Lower leg skin (tissue), 4 donors: ENCODE measurements around the gene STK25. TPM values are rescaled to one million over a fixed set of nuclear protein-coding genes. Genes with fewer than 3 reads are reported as not detected.

Source experiments
- DNase-seq, 2 donors: peaks; one replicate each; pipeline ENCODE4 v3.0.0-alpha.2; 2019; ENCODE audit warnings: low spot score in 2 of 2
- H3K4me3 ChIP-seq: fragments of 200-600 bp; sonication (generic); 2 replicates; pipeline ENCODE4 v1.5.1; 2017; ENCODE audit warnings: mild to moderate bottlenecking, low read depth; ENCODE audit not compliant: poor library complexity, severe bottlenecking
- POLR2A ChIP-seq, 2 donors: fragments of 450-650 bp; IDR thresholded peaks; one replicate each; pipeline ENCODE4 v1.6.1; 2016 to 2017; ENCODE audit warnings: antibody characterized with exemption in 2 of 2, mild to moderate bottlenecking in 1 of 2, moderate library complexity in 1 of 2
- WGBS, 2 donors: methylation state at CpG; one replicate each; pipeline ENCODE4 v1.1.5; 2018; 5-methylcytosine and 5-hydroxymethylcytosine counted together
- intact Hi-C: fragments of 100-400 bp; cut with DNase I; formaldehyde crosslinking; loops from one replicate; pipeline ENCODE4 v1.15.0; 2023; ENCODE audit warnings: low total_unique reads
- total RNA-seq, 4 donors: library from RNA; depleted of rRNA; stranded (reverse); fragments of >200 nt; gene quantifications; one replicate each; pipeline ENCODE4 v1.1.0, GENCODE V29; 2016
- TF ChIP-seq, protein P1 (sequence below), 3 donors: fragments of 450-650 bp; IDR thresholded peaks; one replicate each; pipeline ENCODE4 v1.5.1; 2016; ENCODE audit warnings: antibody characterized with exemption in 3 of 3, mild to moderate bottlenecking in 3 of 3, moderate library complexity in 2 of 3

STK25 gene
- total RNA-seq, 4 donors from 2014 or later, result 137 to 315 (median 188) TPM

DNA sequence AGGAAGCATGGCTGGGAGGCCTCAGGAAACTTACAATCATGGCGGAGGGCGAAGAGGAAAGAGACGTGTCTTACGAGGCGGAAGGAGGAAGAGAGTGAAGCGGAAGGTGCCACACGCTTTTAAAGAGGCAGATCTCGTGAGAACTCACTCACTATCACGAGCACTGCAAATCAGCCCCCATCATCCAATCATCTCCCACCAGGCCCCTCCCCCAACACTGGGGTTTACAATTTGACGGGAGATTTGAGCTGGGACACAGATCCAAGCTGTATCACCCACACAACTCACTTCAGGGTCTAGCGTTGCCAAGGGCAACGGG, 45.1 kb upstream of the STK25 start:
- H3K4me3 ChIP-seq, result no peak overlapping the region
- intact Hi-C loops, result no loop called here
- 90 to 92% methylated on average over 12 of the region's 12 CpGs for WGBS, 2 donors
- no peak for TF ChIP-seq POLR2A (IDR thresholded peaks at IDR 0.05)
- TF ChIP-seq, protein P1, sequence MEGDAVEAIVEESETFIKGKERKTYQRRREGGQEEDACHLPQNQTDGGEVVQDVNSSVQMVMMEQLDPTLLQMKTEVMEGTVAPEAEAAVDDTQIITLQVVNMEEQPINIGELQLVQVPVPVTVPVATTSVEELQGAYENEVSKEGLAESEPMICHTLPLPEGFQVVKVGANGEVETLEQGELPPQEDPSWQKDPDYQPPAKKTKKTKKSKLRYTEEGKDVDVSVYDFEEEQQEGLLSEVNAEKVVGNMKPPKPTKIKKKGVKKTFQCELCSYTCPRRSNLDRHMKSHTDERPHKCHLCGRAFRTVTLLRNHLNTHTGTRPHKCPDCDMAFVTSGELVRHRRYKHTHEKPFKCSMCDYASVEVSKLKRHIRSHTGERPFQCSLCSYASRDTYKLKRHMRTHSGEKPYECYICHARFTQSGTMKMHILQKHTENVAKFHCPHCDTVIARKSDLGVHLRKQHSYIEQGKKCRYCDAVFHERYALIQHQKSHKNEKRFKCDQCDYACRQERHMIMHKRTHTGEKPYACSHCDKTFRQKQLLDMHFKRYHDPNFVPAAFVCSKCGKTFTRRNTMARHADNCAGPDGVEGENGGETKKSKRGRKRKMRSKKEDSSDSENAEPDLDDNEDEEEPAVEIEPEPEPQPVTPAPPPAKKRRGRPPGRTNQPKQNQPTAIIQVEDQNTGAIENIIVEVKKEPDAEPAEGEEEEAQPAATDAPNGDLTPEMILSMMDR (IDR thresholded peaks at IDR 0.05), result no peak
- DNase-seq, result no peak

DNA sequence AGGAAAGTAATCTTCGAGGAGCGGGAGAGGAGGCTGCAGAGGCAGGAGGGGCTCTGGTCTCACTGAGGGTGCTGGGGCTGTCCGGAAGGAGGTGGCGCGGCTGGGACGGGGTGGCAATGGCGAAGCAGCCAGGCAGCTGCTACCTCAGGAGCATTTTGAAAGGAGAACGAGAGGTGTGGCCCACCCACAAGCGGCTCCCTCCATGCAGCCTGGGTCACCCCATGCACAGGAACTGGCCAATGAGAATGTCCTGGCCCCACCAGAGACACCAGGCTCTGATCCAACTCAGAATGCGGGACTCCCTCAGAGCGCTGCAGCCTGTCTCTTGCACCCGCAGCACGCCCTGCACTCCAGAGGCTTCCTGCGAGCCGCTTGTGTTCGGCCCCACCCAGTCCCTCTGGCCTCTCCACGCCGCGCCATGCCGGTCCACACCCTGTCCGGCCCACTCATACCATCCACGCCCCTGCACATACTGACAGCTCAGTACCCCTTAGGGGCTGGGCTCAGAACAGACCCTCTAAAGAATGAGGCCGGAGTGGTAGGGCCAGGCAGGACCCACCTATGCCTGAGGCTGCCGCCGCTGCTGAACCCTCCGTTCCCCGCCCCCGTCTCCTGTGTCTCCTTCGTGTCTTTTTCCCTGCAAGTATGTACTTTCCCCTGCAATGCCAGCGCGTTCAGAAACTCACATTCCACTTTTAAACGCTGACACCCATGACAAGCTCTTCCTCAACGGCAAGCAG, 43.8 kb upstream of the STK25 start:
- H3K4me3 ChIP-seq, result no peak overlapping the region
- 34 to 47% methylated on average over 33 of the region's 33 CpGs for WGBS, 2 donors
- TF ChIP-seq, protein P1 (IDR thresholded peaks at IDR 0.05), result no peak
- no peak for TF ChIP-seq POLR2A (IDR thresholded peaks at IDR 0.05)
- intact Hi-C loops, result no loop called here
- no peak for DNase-seq

GRCh38 chr2:241551599-241551997, 43.2 kb upstream of the STK25 start:
- no peak overlapping the region for H3K4me3 ChIP-seq
- no peak for TF ChIP-seq POLR2A (IDR thresholded peaks at IDR 0.05)
- TF ChIP-seq, protein P1 (IDR thresholded peaks at IDR 0.05), result no peak
- intact Hi-C loops, result no loop called here
- DNase-seq, result no peak
- WGBS, 2 donors, result 48 to 51% methylated on average over 12 of the region's 12 CpGs

DNA sequence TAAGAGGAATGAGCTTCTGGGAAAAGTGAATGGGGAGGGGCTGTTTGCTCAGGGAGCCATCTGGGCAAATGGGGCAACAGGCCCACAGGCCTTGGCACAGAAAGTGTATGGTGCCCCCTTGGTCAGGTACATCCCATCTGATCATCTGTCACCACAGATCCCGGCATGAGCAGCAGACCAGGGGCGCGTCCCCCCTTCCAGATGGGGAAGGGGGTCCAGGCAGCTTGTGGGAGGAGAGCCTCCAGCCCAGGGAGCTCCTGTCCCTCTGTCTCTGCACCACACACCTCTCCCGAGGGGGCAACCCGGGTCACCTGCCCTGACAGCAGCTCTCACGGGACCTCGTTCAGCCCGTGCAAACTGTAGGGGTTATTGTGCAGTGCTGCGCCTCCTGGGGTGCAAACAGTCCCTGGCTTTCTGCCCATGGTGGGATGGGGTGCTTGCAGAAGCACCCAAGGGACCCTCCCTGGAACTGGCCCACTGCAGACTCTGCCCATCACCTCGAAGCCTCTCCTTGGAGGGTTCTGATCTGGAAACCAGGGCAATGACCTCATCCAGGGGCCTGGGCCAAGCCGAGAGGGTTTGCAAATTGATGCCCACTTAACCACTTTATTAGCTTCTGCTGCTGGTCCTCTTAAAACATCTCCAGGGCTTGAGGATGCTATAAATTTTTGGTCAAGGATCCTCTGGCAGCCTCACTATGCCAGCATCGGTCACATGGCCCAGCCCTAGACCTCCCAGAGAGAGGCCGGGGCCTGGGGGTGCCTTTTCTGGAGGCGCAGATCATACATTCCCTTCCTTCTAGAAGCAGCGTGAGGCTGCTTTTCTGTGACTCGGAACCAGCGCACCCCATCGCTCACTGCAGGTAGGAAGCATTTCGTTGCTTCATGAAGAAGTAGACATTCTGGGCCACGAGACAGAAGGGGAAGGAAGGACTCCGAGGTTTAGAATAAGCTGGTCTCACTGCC, 42.5 kb upstream of the STK25 start:
- DNase-seq, result no peak
- no peak overlapping the region for H3K4me3 ChIP-seq
- no peak for TF ChIP-seq POLR2A (IDR thresholded peaks at IDR 0.05)
- TF ChIP-seq, protein P1 (IDR thresholded peaks at IDR 0.05), result no peak
- intact Hi-C loops, result no loop called here
- 74 to 80% methylated on average over 18 to 21 of the region's 21 CpGs for WGBS, 2 donors

GRCh38 chr2:241548451-241548835, 40.1 kb upstream of the STK25 start:
- TF ChIP-seq POLR2A (IDR thresholded peaks at IDR 0.05), result no peak
- TF ChIP-seq, protein P1 (IDR thresholded peaks at IDR 0.05), result no peak
- intact Hi-C loops, result no loop called here
- 90 to 97% methylated on average over 2 to 3 of the region's 3 CpGs for WGBS, 2 donors
- no peak overlapping the region for H3K4me3 ChIP-seq
- DNase-seq, result no peak
